PFSK-1 (cell line): ENCODE data around the gene ELAC2. TPM values are rescaled to one million over a fixed set of nuclear protein-coding genes. Genes with fewer than 3 reads are reported as not detected.

Source experiments
- FOXP2 ChIP-seq: optimal IDR thresholded peaks from 2 replicates; pipeline ENCODE3; 2011; ENCODE audit warnings: borderline replicate concordance, control low read depth, inconsistent platforms; ENCODE audit not compliant: insufficient read depth; ENCODE audit errors: extremely low read length, extremely low read depth
- POLR2AphosphoS5 ChIP-seq: IDR thresholded peaks from 2 replicates; pipeline ENCODE4 v1.6.1; 2012; ENCODE audit warnings: low read depth, mild to moderate bottlenecking, control low read depth, low read length, moderate library complexity
- REST ChIP-seq, 2 experiments: IDR thresholded peaks; 2 replicates each; pipeline versions ENCODE4 v1.6.1 to v1.8.0; 2011 to 2012; ENCODE audit warnings: low read depth in 2 of 2, low read length in 2 of 2, control low read depth in 1 of 2, inconsistent platforms in 1 of 2, mild to moderate bottlenecking in 1 of 2, moderate library complexity in 1 of 2; ENCODE audit not compliant: insufficient read depth in 1 of 2
- SIN3A ChIP-seq: IDR thresholded peaks from 2 replicates; pipeline ENCODE4 v1.6.1; 2012; ENCODE audit warnings: mild to moderate bottlenecking, low read length, moderate library complexity, borderline replicate concordance; ENCODE audit not compliant: insufficient read depth
- TAF1 ChIP-seq: IDR thresholded peaks from 2 replicates; pipeline ENCODE4 v1.6.1; 2012; ENCODE audit warnings: low read length, control low read depth, borderline replicate concordance; ENCODE audit not compliant: insufficient read depth
- polyA plus RNA-seq: library from polyadenylated mRNA; unstranded; fragments of >200 nt; gene quantifications from one replicate; pipeline ENCODE4 v1.2.1, GENCODE V29; 2012; ENCODE audit warnings: low read depth, missing spikeins; ENCODE audit not compliant: insufficient read length

ELAC2 gene
- polyA plus RNA-seq, result 122 TPM

DNA sequence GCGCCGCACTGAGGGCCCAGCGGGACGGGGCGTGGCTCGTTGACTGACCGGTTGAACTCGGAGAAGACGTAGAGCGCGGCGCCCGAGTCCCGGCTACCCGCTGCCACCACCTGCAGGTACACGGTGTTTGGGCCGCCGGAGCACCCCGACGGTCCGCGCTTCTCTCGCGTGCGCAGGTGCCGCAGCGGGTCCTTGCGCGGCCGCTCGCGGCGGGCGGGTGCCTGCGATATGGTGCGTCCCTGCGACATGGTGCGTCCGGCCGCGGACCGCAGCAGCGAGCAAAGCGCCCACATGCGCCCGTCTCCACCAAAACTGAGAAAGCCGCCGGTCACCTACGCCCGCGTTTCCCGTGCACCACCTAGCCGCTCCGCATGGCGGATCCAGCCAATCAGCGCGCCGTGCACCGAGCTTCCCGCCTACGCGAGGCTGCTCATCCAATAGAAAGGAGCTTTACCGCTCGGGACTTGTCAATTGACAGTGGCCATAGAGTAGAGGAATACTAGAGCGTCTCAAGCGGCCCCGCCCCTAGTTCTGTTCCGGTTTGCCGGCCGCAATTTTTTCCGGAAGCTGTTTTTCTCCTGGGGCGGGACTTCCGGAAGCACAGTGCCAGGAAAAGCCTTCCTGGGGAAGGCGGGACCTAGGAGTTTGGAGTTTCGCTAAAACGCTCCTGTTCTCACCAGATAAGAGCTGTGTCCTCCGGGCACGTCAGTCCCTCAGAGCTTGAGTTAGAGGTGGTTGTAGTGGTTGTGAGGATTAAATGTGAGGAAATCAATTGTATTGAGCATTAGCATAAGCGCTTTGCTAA lies at the start of gene ELAC2:
Gene ELAC2, minus strand, starts transcription at position 373 of the 805 bp plus-strand sequence. Its CDS starts 80 bp downstream, at position 293.
- peak; percentile 81; the same call in 1 of the 2 replicates for TF ChIP-seq TAF1
- TF ChIP-seq FOXP2, result no peak
- TF ChIP-seq POLR2AphosphoS5, result peak; percentile 97
- no peak; the same call in 1 of the 2 replicates for TF ChIP-seq SIN3A
- TF ChIP-seq REST (IDR thresholded peaks at IDR 0.05; ENCODE audit: insufficient read depth in 1 of 2, low read depth in 2 of 2, low read length in 2 of 2), result 0 out of 4 replicates have a peak, but pooled peaks of 1 of the 2 experiments have one; percentile 20

DNA sequence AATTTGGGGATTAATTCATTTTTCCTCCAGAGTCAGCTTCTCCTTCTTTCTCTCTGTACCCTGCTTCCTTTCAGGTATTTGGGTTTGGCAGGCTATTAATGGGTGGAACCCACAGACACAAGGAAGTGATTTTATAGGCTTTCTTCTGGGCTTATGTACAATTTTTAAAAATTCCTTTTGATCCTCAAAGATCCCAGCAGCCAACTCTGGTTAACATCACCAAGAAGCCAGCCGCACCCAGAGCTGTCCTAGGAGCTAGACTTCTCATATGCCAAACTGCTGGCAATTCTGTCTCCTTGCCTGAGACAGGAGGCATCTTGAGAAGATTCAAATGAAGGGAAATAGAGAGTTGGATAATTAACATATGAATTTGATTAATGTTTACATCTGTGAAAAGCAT lies 47.2 kb upstream of the ELAC2 start:
- TF ChIP-seq REST (IDR thresholded peaks at IDR 0.05; ENCODE audit: insufficient read depth in 1 of 2, low read depth in 2 of 2, low read length in 2 of 2) (no peak), POLR2AphosphoS5 (no peak), SIN3A (no peak), TAF1 (no peak), FOXP2 (no peak)

DNA sequence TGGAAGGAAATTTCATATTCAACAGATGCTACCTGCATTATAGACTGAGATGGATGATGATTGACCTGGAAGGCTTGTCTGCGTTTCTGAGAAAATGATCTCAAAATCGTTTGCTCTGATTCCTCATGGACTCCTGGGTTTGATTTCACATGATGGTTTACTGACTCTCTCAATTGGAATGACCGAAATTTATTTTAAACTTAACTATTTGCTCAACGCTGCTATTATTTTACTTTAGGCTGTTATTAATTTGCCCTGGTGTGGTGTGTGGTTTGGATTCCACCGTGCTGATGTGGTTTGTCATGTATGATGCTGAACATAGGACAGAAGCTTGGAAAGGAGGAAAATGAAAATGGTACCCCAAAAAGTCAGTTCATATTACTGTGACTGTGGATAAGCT lies 37.3 kb upstream of the ELAC2 start:
- TF ChIP-seq TAF1 (no peak), REST (IDR thresholded peaks at IDR 0.05; ENCODE audit: insufficient read depth in 1 of 2, low read depth in 2 of 2, low read length in 2 of 2) (no peak), FOXP2 (no peak), POLR2AphosphoS5 (no peak), SIN3A (no peak)

GRCh38 chr17:13054666-13055065 lies 36.8 kb upstream of the ELAC2 start:
- no peak for TF ChIP-seq FOXP2
- no peak for TF ChIP-seq POLR2AphosphoS5
- TF ChIP-seq SIN3A, result no peak
- TF ChIP-seq TAF1, result no peak
- TF ChIP-seq REST (IDR thresholded peaks at IDR 0.05; ENCODE audit: insufficient read depth in 1 of 2, low read depth in 2 of 2, low read length in 2 of 2), result no peak
